Panc1 (cell line): ENCODE results near the gene NDUFA11. TPM values are rescaled to one million over a fixed set of nuclear protein-coding genes. Genes with fewer than 3 reads are reported as not detected.

Experiments used
- ATAC-seq: fragments of 200-7000 bp; cut with Tn5 transposase; 2 replicates; pipeline ENCODE4 v1.9.1; 2020; ENCODE audit warnings: mild to moderate bottlenecking, moderate library complexity
- BruUV-seq: library from RNA; stranded (reverse); fragments of 400-500 nt; replicated peaks from 2 replicates; lab custom pipeline; 2021; lab: Mats Ljungman, UMichigan
- CTCF ChIA-PET: fragments of 300-600 bp; sonication (Branson Sonifier 250); formaldehyde crosslinking; loops from one replicate; lab custom pipeline; 2022; ENCODE audit warnings: antibody characterized with exemption; lab: Charles Lee
- POLR2A ChIA-PET: fragments of 300-600 bp; sonication (Branson Sonifier 250); formaldehyde crosslinking; loops from one replicate; lab custom pipeline; 2022; ENCODE audit warnings: antibody characterized with exemption; lab: Charles Lee
- DNase-seq: peaks from one replicate; pipeline ENCODE4 v3.0.0-alpha.2; 2010; ENCODE audit warnings: low read depth, low spot score
- H3K27ac ChIP-seq: 2 replicates; pipeline ENCODE4 v1.5.1; 2011; ENCODE audit warnings: mild to moderate bottlenecking, low read length, inconsistent platforms
- H3K27me3 ChIP-seq: fragments of 200-500 bp; sonication (Bioruptor generic); 2 replicates; pipeline ENCODE4 v1.6.0; 2014; ENCODE audit warnings: low read length, inconsistent platforms; ENCODE audit not compliant: control insufficient read depth, insufficient read depth
- H3K36me3 ChIP-seq: fragments of 200-500 bp; sonication (Bioruptor generic); 2 replicates; pipeline ENCODE4 v1.5.1; 2014; ENCODE audit warnings: inconsistent platforms, mild to moderate bottlenecking, low read length, moderate library complexity; ENCODE audit not compliant: control insufficient read depth, insufficient read depth
- H3K4me1 ChIP-seq: 2 replicates; pipeline ENCODE4 v1.5.1; 2011; ENCODE audit warnings: inconsistent platforms, mild to moderate bottlenecking, low read length, moderate library complexity; ENCODE audit not compliant: control insufficient read depth, insufficient read depth
- H3K4me3 ChIP-seq, 2 experiments: 2 replicates each; pipeline ENCODE4 v1.5.1; 2011 to 2012; ENCODE audit warnings: low read depth in 2 of 2, low read length in 2 of 2, mild to moderate bottlenecking in 2 of 2, inconsistent platforms in 1 of 2, moderate library complexity in 1 of 2
- H3K9me3 ChIP-seq: fragments of 200-500 bp; sonication (Bioruptor generic); 2 replicates; pipeline ENCODE4 v1.5.1; 2014; ENCODE audit warnings: low read depth, mild to moderate bottlenecking, inconsistent platforms, low read length, moderate library complexity; ENCODE audit not compliant: control insufficient read depth, insufficient read depth
- CTCF ChIP-seq: fragments of 450-650 bp; IDR thresholded peaks from 2 replicates; pipeline ENCODE4 v1.5.1; 2017; ENCODE audit warnings: mild to moderate bottlenecking
- POLR2AphosphoS5 ChIP-seq: IDR thresholded peaks from 2 replicates; pipeline ENCODE4 v1.6.1; 2012; ENCODE audit warnings: mild to moderate bottlenecking, low read depth, low read length, moderate library complexity
- REST ChIP-seq, 2 experiments: IDR thresholded peaks; 2 replicates each; pipeline ENCODE4 v1.6.1; 2011 to 2012; ENCODE audit warnings: low read depth in 2 of 2, control low read depth in 1 of 2, low read length in 1 of 2, mild to moderate bottlenecking in 1 of 2, moderate library complexity in 1 of 2; ENCODE audit not compliant: insufficient read depth in 1 of 2
- SIN3A ChIP-seq: IDR thresholded peaks from 2 replicates; pipeline ENCODE4 v1.6.1; 2012; ENCODE audit warnings: low read depth, mild to moderate bottlenecking, low read length, moderate library complexity, borderline replicate concordance; ENCODE audit not compliant: insufficient read depth
- TCF7L2 ChIP-seq: IDR thresholded peaks from 2 replicates; pipeline ENCODE4 v1.6.1; 2011; ENCODE audit warnings: mild to moderate bottlenecking, low read depth, low read length, inconsistent platforms
- in situ Hi-C: cut with HindIII; loops from 2 replicates; pipeline ENCODE4 v1.10.0; 2016; ENCODE audit warnings: low sequenced_read_pairs, low pct_unique_long_range_greater_than_20kb
- intact Hi-C: fragments of 100-400 bp; cut with micrococcal nuclease; formaldehyde crosslinking; loops from one replicate; pipeline ENCODE4 v1.10.0; 2022; ENCODE audit not compliant: unreplicated experiment
- total RNA-seq: library from RNA; stranded (reverse); gene quantifications from one replicate; pipeline ENCODE4 v1.2.1, GENCODE V29; 2021; ENCODE audit not compliant: unreplicated experiment

Gene NDUFA11
- total RNA-seq, 1 experiment from 2014 or later, result 242 TPM

GRCh38 chr19:5907241-5907640, 3.7 kb upstream of the NDUFA11 start:
- Histone ChIP-seq H3K27me3 (no peaks in the 10 kb centered on the region), H3K27ac (no peak overlapping the region), H3K4me1 (no peaks in the 10 kb centered on the region), H3K4me3 (no peak overlapping the region), H3K36me3 (no peaks in the 10 kb centered on the region; the same call in 1 of the 2 replicates), H3K9me3 (no peaks in the 10 kb centered on the region)
- TF ChIP-seq POLR2AphosphoS5, result no peak
- TF ChIP-seq REST (IDR thresholded peaks at IDR 0.05; ENCODE audit: insufficient read depth in 1 of 2, low read depth in 2 of 2, low read length in 1 of 2), result no peak
- TF ChIP-seq TCF7L2, result no peak
- no peak for TF ChIP-seq CTCF
- TF ChIP-seq SIN3A, result no peak
- POLR2A ChIA-PET, result no interaction called here
- in situ Hi-C loops, result no loop called here
- CTCF ChIA-PET, result no interaction called here
- ATAC-seq, result no peak
- no peak for DNase-seq
- no TSS peak for BruUV-seq
- intact Hi-C loops, result no loop called here

- ATAC-seq (no peak), DNase-seq (no peak)
- intact Hi-C loops (no loop called here), in situ Hi-C loops (no loop called here)
- Histone ChIP-seq H3K27ac (peak overlapping the region; percentile 63; the same call in 1 of the 2 replicates), H3K9me3 (no peaks in the 10 kb centered on the region), H3K27me3 (no peaks in the 10 kb centered on the region), H3K4me3 (peak overlapping the region; percentile 83 to 99), H3K36me3 (no peaks in the 10 kb centered on the region; the same call in 1 of the 2 replicates), H3K4me1 (no peaks in the 10 kb centered on the region)
- no TSS peak for BruUV-seq
- TF ChIP-seq SIN3A, result no peak
- TF ChIP-seq REST (IDR thresholded peaks at IDR 0.05; ENCODE audit: insufficient read depth in 1 of 2, low read depth in 2 of 2, low read length in 1 of 2), result no peak
- no peak for TF ChIP-seq TCF7L2
- no peak for TF ChIP-seq CTCF
- CTCF ChIA-PET, result no interaction called here
- POLR2A ChIA-PET, result no interaction called here
Measured at GRCh38 chr19:5905114-5905778, 1.7 kb upstream of the NDUFA11 start.
